H1 (cell line): ENCODE results near the gene UBTD1. TPM values are rescaled to one million over a fixed set of nuclear protein-coding genes. Genes with fewer than 3 reads are reported as not detected.

Experiments used
- CTCF ChIA-PET: fragments of 300-600 bp; sonication (Branson Sonifier 250); formaldehyde crosslinking; loops from one replicate; lab custom pipeline; 2021; ENCODE audit not compliant: partially characterized antibody; lab: Charles Lee
- POLR2A ChIA-PET: fragments of 300-600 bp; sonication (Branson Sonifier 250); formaldehyde crosslinking; loops from one replicate; lab custom pipeline; 2021; ENCODE audit warnings: inconsistent platforms; ENCODE audit not compliant: partially characterized antibody; lab: Charles Lee
- DNase-seq, 2 experiments: peaks; one replicate each; pipeline versions ENCODE4 v3.0.0 to v3.0.0-alpha.2; 2010 to 2022; ENCODE audit warnings: low spot score in 2 of 2, low read depth in 1 of 2, mixed read lengths in 1 of 2
- FAIRE-seq: peaks from 2 replicates; lab custom pipeline; 2011; peaks lifted over from hg19 to GRCh38; lab: Jason Lieb, UNC
- H2AFZ ChIP-seq: 2 replicates; pipeline ENCODE4 v1.8.1; 2012; ENCODE audit warnings: low read length, inconsistent platforms
- H2AK5ac ChIP-seq: 2 replicates; pipeline ENCODE4 v1.6.1; 2013; ENCODE audit warnings: low read depth, low read length
- H2BK120ac ChIP-seq: replicated peaks from 2 replicates; pipeline ENCODE3; 2013; ENCODE audit warnings: low read depth, low read length, inconsistent platforms
- H2BK12ac ChIP-seq: 2 replicates; pipeline ENCODE4 v1.6.1; 2013; ENCODE audit warnings: low read depth, low read length
- H2BK15ac ChIP-seq: 2 replicates; pipeline ENCODE4 v1.6.1; 2013; ENCODE audit warnings: low read length
- H2BK20ac ChIP-seq: 2 replicates; pipeline ENCODE4 v1.6.1; 2013; ENCODE audit warnings: low read length
- H2BK5ac ChIP-seq: 2 replicates; pipeline ENCODE4 v1.6.1; 2013; ENCODE audit warnings: low read depth, low read length
- H3K14ac ChIP-seq: 2 replicates; pipeline ENCODE4 v1.6.1; 2013; ENCODE audit warnings: inconsistent platforms; ENCODE audit not compliant: insufficient read length
- H3K18ac ChIP-seq: 2 replicates; pipeline ENCODE4 v1.6.1; 2013; ENCODE audit warnings: low read length; ENCODE audit errors: extremely low read depth
- H3K23ac ChIP-seq: 2 replicates; pipeline ENCODE4 v1.6.1; 2013; ENCODE audit warnings: inconsistent platforms; ENCODE audit not compliant: insufficient read length
- H3K23me2 ChIP-seq: 2 replicates; pipeline ENCODE4 v1.6.1; 2013; ENCODE audit warnings: low read depth, low read length
- H3K27ac ChIP-seq: 2 replicates; pipeline ENCODE4 v1.6.1; 2011; ENCODE audit warnings: low read depth, low read length, inconsistent platforms
- H3K27me3 ChIP-seq, 4 experiments: replicated peaks in 1 of 4; 1 replicate in 1 of 4; 2 replicates in 3 of 4; pipeline versions ENCODE4 v1.6.1 to v1.8.1; 2011 to 2013; ENCODE audit warnings: low read length in 3 of 4, mild to moderate bottlenecking in 3 of 4, inconsistent platforms in 2 of 4, mixed read lengths in 2 of 4, moderate library complexity in 1 of 4; ENCODE audit not compliant: control insufficient read depth in 3 of 4, insufficient read depth in 3 of 4; ENCODE audit errors: extremely low read depth in 1 of 4
- H3K36me3 ChIP-seq, 4 experiments: 2 replicates each; pipeline versions ENCODE4 v1.6.1 to v1.8.1; 2011 to 2013; ENCODE audit warnings: mild to moderate bottlenecking in 4 of 4, low read length in 3 of 4, moderate library complexity in 2 of 4, control low read depth in 1 of 4, inconsistent platforms in 1 of 4; ENCODE audit not compliant: insufficient read depth in 4 of 4, control insufficient read depth in 2 of 4
- H3K4ac ChIP-seq: replicated peaks from 2 replicates; pipeline ENCODE3; 2013; ENCODE audit warnings: low read length, low read depth, mixed read lengths, inconsistent platforms; ENCODE audit not compliant: insufficient read length
- H3K4me1 ChIP-seq, 4 experiments: replicated peaks in 1 of 4; 1 replicate in 1 of 4; 2 replicates in 3 of 4; pipeline versions ENCODE4 v1.6.1 to v1.8.1; 2011 to 2013; ENCODE audit warnings: low read length in 3 of 4, inconsistent platforms in 2 of 4, mixed read lengths in 1 of 4; ENCODE audit not compliant: insufficient read depth in 4 of 4, control insufficient read depth in 3 of 4
- H3K4me2 ChIP-seq, 2 experiments: 2 replicates each; pipeline versions ENCODE4 v1.6.1 to v1.8.1; 2011 to 2013; ENCODE audit warnings: low read depth in 2 of 2, low read length in 2 of 2, control low read depth in 1 of 2, inconsistent platforms in 1 of 2, mild to moderate bottlenecking in 1 of 2; ENCODE audit not compliant: insufficient read depth in 1 of 2
- H3K4me3 ChIP-seq, 4 experiments: fragments of 200-600, 300-600 bp in 1 of 4; sonication (generic), shearing (Covaris generic), sonication (Bioruptor Twin) in 1 of 4; 2 replicates each; pipeline versions ENCODE4 v1.5.1 to v1.8.1; 2011 to 2016; ENCODE audit warnings: low read length in 4 of 4, low read depth in 3 of 4, control low read depth in 2 of 4, inconsistent platforms in 2 of 4, mild to moderate bottlenecking in 2 of 4, mixed read lengths in 1 of 4, moderate library complexity in 1 of 4; ENCODE audit not compliant: insufficient read depth in 2 of 4; ENCODE audit errors: extremely low read depth in 1 of 4
- H3K56ac ChIP-seq: replicated peaks from 2 replicates; pipeline ENCODE3; 2013; ENCODE audit warnings: low read depth, mild to moderate bottlenecking, mixed read lengths, low read length, inconsistent platforms; ENCODE audit not compliant: insufficient read length
- H3K79me1 ChIP-seq: 2 replicates; pipeline ENCODE4 v1.6.1; 2013; ENCODE audit warnings: low read depth, low read length, control low read depth
- H3K79me2 ChIP-seq, 2 experiments: 2 replicates each; pipeline versions ENCODE4 v1.6.1 to v1.8.1; 2012 to 2013; ENCODE audit warnings: low read length in 2 of 2, mild to moderate bottlenecking in 2 of 2, inconsistent platforms in 1 of 2; ENCODE audit not compliant: insufficient read depth in 2 of 2, control insufficient read depth in 1 of 2
- H3K9ac ChIP-seq, 4 experiments: replicated peaks in 1 of 4; 1 replicate in 1 of 4; 2 replicates in 3 of 4; pipeline versions ENCODE4 v1.6.1 to v1.8.1; 2011 to 2013; ENCODE audit warnings: low read depth in 3 of 4, low read length in 3 of 4, control low read depth in 2 of 4, mild to moderate bottlenecking in 2 of 4, moderate library complexity in 2 of 4, inconsistent platforms in 1 of 4; ENCODE audit errors: extremely low read depth in 1 of 4
- H3K9me3 ChIP-seq, 2 experiments: 2 replicates each; pipeline versions ENCODE4 v1.6.1 to v1.8.1; 2012 to 2013; ENCODE audit warnings: mild to moderate bottlenecking in 2 of 2, moderate library complexity in 2 of 2, control low read depth in 1 of 2, inconsistent platforms in 1 of 2, low read depth in 1 of 2, low read length in 1 of 2, mixed read lengths in 1 of 2; ENCODE audit not compliant: insufficient read depth in 2 of 2
- H4K20me1 ChIP-seq, 2 experiments: replicated peaks in 1 of 2; 2 replicates each; pipeline versions ENCODE3 to v1.8.1; 2011 to 2013; ENCODE audit warnings: inconsistent platforms in 2 of 2, low read length in 2 of 2, mild to moderate bottlenecking in 1 of 2; ENCODE audit not compliant: insufficient read depth in 2 of 2, control insufficient read depth in 1 of 2
- H4K5ac ChIP-seq: 2 replicates; pipeline ENCODE4 v1.6.1; 2013; ENCODE audit warnings: low read length, low read depth, mixed read lengths, inconsistent platforms; ENCODE audit not compliant: insufficient read length
- H4K8ac ChIP-seq: 2 replicates; pipeline ENCODE4 v1.8.0; 2013; ENCODE audit warnings: mild to moderate bottlenecking, moderate library complexity, low read length, inconsistent platforms; ENCODE audit not compliant: insufficient read depth; ENCODE audit errors: extremely low read depth
- H4K91ac ChIP-seq: replicated peaks from 2 replicates; pipeline ENCODE3; 2013; ENCODE audit warnings: low read length, mixed read lengths, inconsistent platforms; ENCODE audit not compliant: insufficient read length
- BACH1 ChIP-seq: IDR thresholded peaks from 2 replicates; pipeline ENCODE4 v1.6.1; 2012; ENCODE audit warnings: low read length, improper control_type of control experiment
- BRCA1 ChIP-seq: IDR thresholded peaks from 2 replicates; pipeline ENCODE4 v1.6.1; 2012; ENCODE audit warnings: low read depth, low read length, improper control_type of control experiment
- CBX8 ChIP-seq: fragments of 300-800, 300-1000 bp; sonication (generic); IDR thresholded peaks from 2 replicates; pipeline ENCODE4 v1.7.1; 2016; ENCODE audit warnings: low read depth, low read length, borderline replicate concordance
- HDAC2 ChIP-seq, 2 experiments: fragments of 300-600 bp in 1 of 2; sonication (generic) in 1 of 2; IDR thresholded peaks; 2 replicates each; pipeline ENCODE4 v1.6.1; 2011 to 2012; ENCODE audit warnings: low read depth in 2 of 2, low read length in 2 of 2, mild to moderate bottlenecking in 2 of 2, moderate library complexity in 2 of 2, borderline replicate concordance in 1 of 2, inconsistent platforms in 1 of 2
- KDM4A ChIP-seq: IDR thresholded peaks from one replicate; pipeline ENCODE4 v1.7.1; 2012; ENCODE audit warnings: low read depth, mild to moderate bottlenecking, moderate library complexity, low read length, inconsistent platforms; ENCODE audit not compliant: severe bottlenecking
- NRF1 ChIP-seq: IDR thresholded peaks from 2 replicates; pipeline ENCODE4 v1.6.1; 2011; ENCODE audit warnings: mild to moderate bottlenecking, low read depth, low read length, improper control_type of control experiment
- SAP30 ChIP-seq: fragments of 300-600 bp; sonication (generic); IDR thresholded peaks from 2 replicates; pipeline ENCODE4 v1.7.1; 2012; ENCODE audit warnings: low read length, moderate library complexity, mild to moderate bottlenecking, inconsistent platforms; ENCODE audit not compliant: insufficient read depth, insufficient replicate concordance
- SIRT6 ChIP-seq: IDR thresholded peaks from one replicate; pipeline ENCODE4 v1.7.1; 2012; ENCODE audit warnings: low read length, inconsistent platforms
- SIX5 ChIP-seq: IDR thresholded peaks from 2 replicates; pipeline ENCODE4 v1.6.1; 2011; ENCODE audit warnings: mild to moderate bottlenecking, low read depth, low read length
- SP1 ChIP-seq: IDR thresholded peaks from 2 replicates; pipeline ENCODE4 v1.6.1; 2011; ENCODE audit warnings: low read depth, low read length
- SP4 ChIP-seq: IDR thresholded peaks from 2 replicates; pipeline ENCODE4 v1.6.1; 2012; ENCODE audit warnings: low read length, inconsistent platforms
- TAF1 ChIP-seq: IDR thresholded peaks from 2 replicates; pipeline ENCODE4 v1.6.1; 2011; ENCODE audit warnings: mild to moderate bottlenecking, low read depth, low read length
- TCF12 ChIP-seq: IDR thresholded peaks from 2 replicates; pipeline ENCODE4 v1.6.1; 2011; ENCODE audit warnings: low read depth, mild to moderate bottlenecking, low read length
- ZNF274 ChIP-seq: IDR thresholded peaks from 2 replicates; pipeline ENCODE4 v1.7.0; 2012; ENCODE audit warnings: low read length, borderline replicate concordance; ENCODE audit errors: extremely low read depth
- WGBS, 2 experiments: shearing (Covaris generic) in 1 of 2; methylation state at CpG; one replicate each; pipeline versions ENCODE4 v1.1.6 to v1.1.7; 2013 to 2015; ENCODE audit warnings: low lambda C conversion rate in 2 of 2, mixed read lengths in 2 of 2, inconsistent platforms in 1 of 2, low coverage in 1 of 2, missing lambda C conversion rate in 1 of 2; ENCODE audit not compliant: insufficient replicate concordance in 2 of 2, insufficient coverage in 1 of 2, insufficient read length in 1 of 2; ENCODE audit errors: extremely low coverage in 1 of 2, missing lambda C conversion rate in 1 of 2; 5-methylcytosine and 5-hydroxymethylcytosine counted together
- polyA plus RNA-seq, 7 experiments: library from polyadenylated mRNA; depleted of rRNA in 3 of 7; stranded (reverse) in 5 of 7; unstranded in 2 of 7; fragments of >200 nt in 5 of 7; fragments of 200-250 nt in 2 of 7; gene quantifications; 1 replicate in 5 of 7; 2 replicates in 1 of 7; 4 replicates in 1 of 7; pipeline versions ENCODE4 v1.2.1 to v1.2.3, GENCODE V29; 2011 to 2013; ENCODE audit warnings: missing spikeins in 2 of 7, mixed read lengths in 2 of 7
- total RNA-seq: library from RNA; stranded (reverse); fragmentation: NEBNext Ultra II Directional; extraction: Animal tissue kit (Norgen Biotek cat#: 25700); gene quantifications from 2 replicates; pipeline ENCODE4 v1.2.1, GENCODE V29; 2021

The UBTD1 gene
- total and polyA plus RNA-seq, 2 of the 8 experiments (the other 6 are each of a cell fraction or from before 2014, with no cell fraction given), result 22.3 to 36.2 TPM

GRCh38 chr10:97590748-97591495, 92.2 kb downstream of the UBTD1 start:
- H3K79me2 ChIP-seq, result no peaks in the 10 kb centered on the region
- H3K9ac ChIP-seq, result no peak overlapping the region
- FAIRE-seq, result no peak
- H3K56ac ChIP-seq, result no peak overlapping the region
- ChIA-PET CTCF (interaction anchor here (1.1 to 3.4 kb wide), 10 partner anchors 7 to 129 kb away, joined by 3 to 20 read pairs (median 6); partner anchors contain the start of gene ANKRD2), POLR2A (interaction anchor here (1.0 kb wide), 1 partner anchor 123 kb away, joined by 3 read pairs; the partner anchor contains the start of gene MARVELD1)
- H4K20me1 ChIP-seq, result no peaks in the 10 kb centered on the region
- no peak overlapping the region for H2AFZ ChIP-seq
- H3K9me3 ChIP-seq, result no peaks in the 10 kb centered on the region
- H3K27ac ChIP-seq, result no peak overlapping the region
- no peak overlapping the region for H2BK5ac ChIP-seq
- H2BK12ac ChIP-seq, result no peak overlapping the region
- H3K79me1 ChIP-seq, result no peaks in the 10 kb centered on the region
- DNase-seq, result no peak
- no peak overlapping the region for H3K4me3 ChIP-seq
- H4K5ac ChIP-seq, result no peak overlapping the region
- no peak overlapping the region for H3K18ac ChIP-seq
- no peak overlapping the region for H3K4me2 ChIP-seq
- no peak overlapping the region for H2BK15ac ChIP-seq
- H4K91ac ChIP-seq, result no peak overlapping the region
- H3K4ac ChIP-seq, result no peak overlapping the region
- H4K8ac ChIP-seq, result no peak overlapping the region
- no peak overlapping the region for H3K23ac ChIP-seq
- H3K4me1 ChIP-seq, result no peaks in the 10 kb centered on the region
- WGBS, 2 experiments, result 83% methylated on average over 5 of the region's 5 CpGs; no CpG with 5 or more reads in 1 of the 2 experiments
- no peaks in the 10 kb centered on the region for H3K27me3 ChIP-seq
- no peak overlapping the region for H3K14ac ChIP-seq
- peaks cover 1% of the 10 kb centered on the region; the same call in 1 of the 2 replicates for H3K23me2 ChIP-seq
- H2BK120ac ChIP-seq, result no peak overlapping the region
- no peak overlapping the region for H2AK5ac ChIP-seq
- no peak overlapping the region for H2BK20ac ChIP-seq
- no peaks in the 10 kb centered on the region for H3K36me3 ChIP-seq
- TF ChIP-seq HDAC2 (IDR thresholded peaks at IDR 0.05; ENCODE audit: borderline replicate concordance in 1 of 2, low read depth in 2 of 2, low read length in 2 of 2) (no peak), KDM4A (no peak), ZNF274 (no peak), TAF1 (no peak), NRF1 (no peak), SP4 (no peak), SIX5 (no peak), SAP30 (no peak), BACH1 (no peak), CBX8 (no peak), BRCA1 (no peak), TCF12 (no peak), SP1 (no peak), SIRT6 (no peak)
